Muscle of back (tissue), 11 donors: ENCODE data around the gene ARHGAP5. TPM values are rescaled to one million over a fixed set of nuclear protein-coding genes. Genes with fewer than 3 reads are reported as not detected.

ENCODE experiments used
- DNase-seq, 3 donors: peaks; one replicate each; pipeline versions ENCODE4 v3.0.0 to v3.0.0-alpha.2; 2013
- polyA plus RNA-seq, 10 donors: library from polyadenylated mRNA; unstranded; fragments of 120-200 nt; gene quantifications; one replicate each; pipeline ENCODE4 v1.2.1, GENCODE V29; 2013; ENCODE audit not compliant: insufficient read length in 10 of 10

The ARHGAP5 gene
- polyA plus RNA-seq, 10 donors: 39.6 to 51.0 (median 47.3) TPM

GRCh38 chr14:32073537-32074189 lies 3.4 kb upstream of the ARHGAP5 start:
- peak; percentile 67 to 83 (median 74) for DNase-seq

- no peak for DNase-seq
Observed at GRCh38 chr14:32074887-32075572, 2.1 kb upstream of the ARHGAP5 start.

- no peak for DNase-seq
Observed at GRCh38 chr14:32075672-32076277, 1.3 kb upstream of the ARHGAP5 start.

GRCh38 chr14:32076278-32077080 lies 625 bp upstream of the ARHGAP5 start:
- peak; percentile 98 to 99 (median 99) for DNase-seq

GRCh38 chr14:32078023-32078857 lies 1.1 kb downstream of the ARHGAP5 start:
- DNase-seq: peak; percentile 60 to 89 (median 79)

- DNase-seq: peak in 1 of 3 donors; percentile 10
Observed at GRCh38 chr14:32078858-32079216, 1.7 kb downstream of the ARHGAP5 start.

GRCh38 chr14:32079264-32079663 lies 2.2 kb downstream of the ARHGAP5 start:
- no peak for DNase-seq

GRCh38 chr14:32080001-32080510 lies 3.0 kb downstream of the ARHGAP5 start:
- DNase-seq: no peak

GRCh38 chr14:32081901-32082300 lies 4.8 kb downstream of the ARHGAP5 start:
- no peak for DNase-seq

GRCh38 chr14:32083315-32083624 lies 6.2 kb downstream of the ARHGAP5 start:
- DNase-seq: no peak

- no peak for DNase-seq
Observed at GRCh38 chr14:32083789-32084188, 6.7 kb downstream of the ARHGAP5 start.

- no peak for DNase-seq
Observed at GRCh38 chr14:32085182-32085844, 8.2 kb downstream of the ARHGAP5 start.

- DNase-seq: no peak
Observed at GRCh38 chr14:32085845-32086383, 8.8 kb downstream of the ARHGAP5 start.

GRCh38 chr14:32087173-32087861 lies 10.2 kb downstream of the ARHGAP5 start:
- peak in 1 of 3 donors; percentile 30 for DNase-seq

GRCh38 chr14:32087907-32088306 lies 10.8 kb downstream of the ARHGAP5 start:
- no peak for DNase-seq

GRCh38 chr14:32090686-32091085 lies 13.6 kb downstream of the ARHGAP5 start:
- DNase-seq: no peak

- DNase-seq: no peak
Observed at GRCh38 chr14:32099473-32099872, 22.4 kb downstream of the ARHGAP5 start.

- DNase-seq: no peak
Observed at GRCh38 chr14:32100175-32100574, 23.1 kb downstream of the ARHGAP5 start.

GRCh38 chr14:32102152-32102787 lies 25.2 kb downstream of the ARHGAP5 start:
- no peak for DNase-seq
